ENCODE measurements around the gene LARGE1. TPM values are rescaled to one million over a fixed set of nuclear protein-coding genes. Genes with fewer than 3 reads are reported as not detected.
A peak's percentile ranks its signal among the peaks of the same experiment; 100 is the strongest.

The LARGE1 gene
- total and polyA plus RNA-seq, 2 of the 13 experiments (the other 11 are each of a cell fraction or from before 2014, with no cell fraction given) = 8.4 to 11.0 TPM

- no peak for TF ChIP-seq PBX3 (CRISPR knock-in tag; IDR thresholded peaks at IDR 0.05; ENCODE audit: borderline replicate concordance)
- TF ChIP-seq ATF2 (CRISPR knock-in tag; IDR thresholded peaks at IDR 0.05) = no peak
- TF ChIP-seq SRY (CRISPR knock-in tag; IDR thresholded peaks at IDR 0.05) = no peak
- no peak for TF ChIP-seq PITX1 (CRISPR knock-in tag; IDR thresholded peaks at IDR 0.05)
- TF ChIP-seq ZNF776 (CRISPR knock-in tag; IDR thresholded peaks at IDR 0.05) = no peak
- TF ChIP-seq CHD2 (IDR thresholded peaks at IDR 0.05; ENCODE audit: low read depth, low read length) = no peak
- TF ChIP-seq RAD21 (CRISPR knock-in tag; IDR thresholded peaks at IDR 0.05) = no peak
- peak; percentile 79; the same call in 1 of the 2 replicates for TF ChIP-seq NFIC (IDR thresholded peaks at IDR 0.05; ENCODE audit: low read length)
- TF ChIP-seq ZNF468 (CRISPR knock-in tag; IDR thresholded peaks at IDR 0.05) = no peak
- no peak for TF ChIP-seq ZNF230 (CRISPR knock-in tag; IDR thresholded peaks at IDR 0.05)
- no peak for TF ChIP-seq HINFP (CRISPR knock-in tag; IDR thresholded peaks at IDR 0.05; ENCODE audit: low read depth)
- no peak for TF ChIP-seq ZNF652 (CRISPR knock-in tag; IDR thresholded peaks at IDR 0.05; ENCODE audit: borderline replicate concordance, low read depth)
- TF ChIP-seq ZZZ3 (CRISPR knock-in tag; IDR thresholded peaks at IDR 0.05; ENCODE audit: borderline replicate concordance) = no peak
- TF ChIP-seq ZNF446 (CRISPR knock-in tag; IDR thresholded peaks at IDR 0.05) = no peak
- TF ChIP-seq KIAA2018 (CRISPR knock-in tag; IDR thresholded peaks at IDR 0.05; ENCODE audit: borderline replicate concordance) = no peak
- TF ChIP-seq TARDBP (CRISPR knock-in tag; IDR thresholded peaks at IDR 0.05) = peak; percentile 29; the same call in 1 of the 2 replicates
- TF ChIP-seq ZNF276 (CRISPR knock-in tag; IDR thresholded peaks at IDR 0.05; ENCODE audit: low read depth) = no peak
These were observed 648.1 kb downstream of the LARGE1 start (continued) for GRCh38 chr22:33272180-33272579.
